Tibial artery (tissue), 4 donors: ENCODE measurements around the gene PCDH12.

Source experiments
- DNase-seq, 2 donors: peaks; one replicate each; pipeline ENCODE4 v3.0.0-alpha.2; 2019
- H3K27ac ChIP-seq, 2 donors: fragments of 200-600 bp; sonication (generic) in 1 of 2; 1 replicate in 1 of 2; 2 replicates in 1 of 2; pipeline ENCODE4 v1.5.1; 2018 to 2019; ENCODE audit warnings: mild to moderate bottlenecking in 1 of 2
- H3K27me3 ChIP-seq, 2 donors: fragments of 200-600 bp; sonication (generic) in 1 of 2; one replicate each; pipeline versions ENCODE4 v1.5.1 to v1.6.0; 2016 to 2019
- H3K36me3 ChIP-seq, 3 donors: fragments of 200-600 bp; sonication (generic) in 2 of 3; one replicate each; pipeline ENCODE4 v1.5.1; 2016 to 2019; ENCODE audit warnings: mild to moderate bottlenecking in 2 of 3
- H3K4me1 ChIP-seq, 4 donors: fragments of 200-600 bp; sonication (generic) in 2 of 4; 1 replicate in 3 of 4; 2 replicates in 1 of 4; pipeline ENCODE4 v1.5.1; 2016 to 2019
- H3K4me3 ChIP-seq, 2 donors: fragments of 200-600 bp; sonication (generic) in 1 of 2; 1 replicate in 1 of 2; 2 replicates in 1 of 2; pipeline ENCODE4 v1.5.1; 2018 to 2019; ENCODE audit warnings: mild to moderate bottlenecking in 2 of 2
- H3K9me3 ChIP-seq, 3 donors: fragments of 200-600 bp; sonication (generic) in 1 of 3; one replicate each; pipeline ENCODE4 v1.5.1; 2016 to 2019
- intact Hi-C: fragments of 100-400 bp; cut with DNase I; formaldehyde crosslinking; loops from one replicate; pipeline ENCODE4 v1.15.0; 2023; ENCODE audit warnings: low total_unique reads
- TF ChIP-seq, protein P1 (sequence below), 2 experiments: fragments of 200-600 bp in 1 of 2; fragments of 450-650 bp in 1 of 2; IDR thresholded peaks; one replicate each; pipeline ENCODE4 v1.5.1; 2017 to 2019; ENCODE audit warnings: antibody characterized with exemption in 2 of 2, mild to moderate bottlenecking in 1 of 2, moderate library complexity in 1 of 2

PCDH12 gene

DNA sequence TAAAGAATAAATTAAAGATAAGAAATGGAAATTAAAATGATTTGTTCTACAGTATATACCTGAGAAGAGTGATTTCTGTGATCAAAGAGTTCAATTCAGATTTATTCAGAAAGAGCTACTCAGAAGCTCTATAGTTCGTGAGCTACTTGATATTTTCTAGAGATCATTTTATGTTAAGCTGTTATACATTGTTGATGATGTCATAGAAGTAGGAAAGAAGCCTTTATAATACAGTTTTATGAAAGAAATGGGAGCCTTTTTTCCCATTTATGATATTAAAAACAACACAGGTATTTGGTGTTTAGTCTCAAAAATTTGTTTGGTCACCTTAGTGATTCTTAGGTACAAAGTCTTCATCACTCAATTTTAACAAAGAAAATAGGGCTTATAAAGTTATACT, 31.7 kb upstream of the PCDH12 start:
- Histone ChIP-seq H3K27ac (no peak overlapping the region), H3K4me1 (peaks cover 0 to 5% (median 0%) of the 10 kb centered on the region in 4 donors), H3K9me3 (no peaks in the 10 kb centered on the region), H3K27me3 (no peaks in the 10 kb centered on the region), H3K36me3 (peaks cover 47 to 68% (median 58%) of the 10 kb centered on the region in 3 donors), H3K4me3 (no peak overlapping the region)
- no peak for DNase-seq
- intact Hi-C loops: loop anchor here (5.0 kb wide), 1 partner anchor 153 kb away; no protein-coding TSS in a partner anchor
- TF ChIP-seq, protein P1, sequence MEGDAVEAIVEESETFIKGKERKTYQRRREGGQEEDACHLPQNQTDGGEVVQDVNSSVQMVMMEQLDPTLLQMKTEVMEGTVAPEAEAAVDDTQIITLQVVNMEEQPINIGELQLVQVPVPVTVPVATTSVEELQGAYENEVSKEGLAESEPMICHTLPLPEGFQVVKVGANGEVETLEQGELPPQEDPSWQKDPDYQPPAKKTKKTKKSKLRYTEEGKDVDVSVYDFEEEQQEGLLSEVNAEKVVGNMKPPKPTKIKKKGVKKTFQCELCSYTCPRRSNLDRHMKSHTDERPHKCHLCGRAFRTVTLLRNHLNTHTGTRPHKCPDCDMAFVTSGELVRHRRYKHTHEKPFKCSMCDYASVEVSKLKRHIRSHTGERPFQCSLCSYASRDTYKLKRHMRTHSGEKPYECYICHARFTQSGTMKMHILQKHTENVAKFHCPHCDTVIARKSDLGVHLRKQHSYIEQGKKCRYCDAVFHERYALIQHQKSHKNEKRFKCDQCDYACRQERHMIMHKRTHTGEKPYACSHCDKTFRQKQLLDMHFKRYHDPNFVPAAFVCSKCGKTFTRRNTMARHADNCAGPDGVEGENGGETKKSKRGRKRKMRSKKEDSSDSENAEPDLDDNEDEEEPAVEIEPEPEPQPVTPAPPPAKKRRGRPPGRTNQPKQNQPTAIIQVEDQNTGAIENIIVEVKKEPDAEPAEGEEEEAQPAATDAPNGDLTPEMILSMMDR (IDR thresholded peaks at IDR 0.05): no peak

DNA sequence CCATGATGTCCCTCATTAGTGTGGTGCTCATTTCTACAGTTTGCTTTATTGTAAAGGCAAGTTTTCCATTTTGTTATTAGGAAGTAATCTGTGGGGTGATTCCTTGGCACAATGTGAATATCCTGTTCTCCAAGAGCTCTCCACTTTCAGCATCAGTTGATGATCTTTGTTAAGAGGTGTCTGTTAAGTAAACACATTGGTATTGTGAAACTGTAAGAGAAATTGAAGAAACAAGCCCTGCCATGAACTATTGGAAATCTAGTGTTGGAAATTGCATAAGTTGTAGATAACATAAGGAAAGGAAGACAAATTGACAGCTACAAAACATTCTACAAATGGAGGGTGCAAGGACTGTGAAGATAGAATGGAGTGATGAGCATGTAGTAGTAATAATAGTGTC, 28.1 kb upstream of the PCDH12 start:
- no peaks in the 10 kb centered on the region for H3K9me3 ChIP-seq
- H3K4me3 ChIP-seq: no peak overlapping the region
- TF ChIP-seq, protein P1 (IDR thresholded peaks at IDR 0.05): no peak
- no peak for DNase-seq
- H3K27me3 ChIP-seq: no peaks in the 10 kb centered on the region
- H3K4me1 ChIP-seq: no peaks in the 10 kb centered on the region
- intact Hi-C loops: no loop called here
- peaks cover 72 to 80% (median 77%) of the 10 kb centered on the region in 3 donors for H3K36me3 ChIP-seq
- no peak overlapping the region for H3K27ac ChIP-seq

DNA sequence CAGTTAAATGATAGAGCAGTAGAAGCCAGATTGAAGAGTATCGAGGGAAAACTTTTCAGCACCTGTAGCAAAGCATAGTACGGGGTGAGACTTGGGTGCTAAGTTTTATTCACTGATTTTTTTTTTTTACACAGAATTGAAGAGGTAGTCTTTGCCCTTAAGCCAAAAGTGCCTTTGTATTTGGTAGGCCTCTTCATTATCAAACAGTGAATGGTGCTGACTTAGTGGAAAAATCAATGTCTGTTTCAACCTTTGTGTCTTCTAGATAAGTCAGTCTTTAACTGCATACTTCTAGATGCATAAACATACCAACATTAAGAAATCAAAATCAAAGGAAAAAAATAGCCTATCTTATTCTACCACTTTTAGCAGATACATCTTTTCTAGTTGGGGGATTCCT, 24.6 kb upstream of the PCDH12 start:
- TF ChIP-seq, protein P1 (IDR thresholded peaks at IDR 0.05): no peak
- peaks cover 87 to 100% (median 90%) of the 10 kb centered on the region in 3 donors for H3K36me3 ChIP-seq
- no peak overlapping the region for H3K27ac ChIP-seq

DNA sequence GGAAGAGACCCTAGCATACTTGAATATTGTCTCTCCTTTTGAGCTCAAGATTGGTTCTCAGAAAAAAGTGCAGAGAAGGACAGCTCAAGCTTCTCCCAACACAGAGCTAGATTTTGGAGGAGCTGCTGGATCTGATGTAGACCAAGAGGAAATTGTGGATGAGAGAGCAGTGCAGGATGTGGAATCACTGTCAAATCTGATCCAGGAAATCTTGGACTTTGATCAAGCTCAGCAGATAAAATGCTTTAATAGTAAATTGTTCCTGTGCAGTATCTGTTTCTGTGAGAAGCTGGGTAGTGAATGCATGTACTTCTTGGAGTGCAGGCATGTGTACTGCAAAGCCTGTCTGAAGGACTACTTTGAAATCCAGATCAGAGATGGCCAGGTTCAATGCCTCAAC, 20.4 kb upstream of the PCDH12 start:
- Histone ChIP-seq H3K9me3 (no peaks in the 10 kb centered on the region), H3K36me3 (peaks cover 80 to 87% (median 81%) of the 10 kb centered on the region in 3 donors), H3K27ac (no peak overlapping the region), H3K4me1 (peaks cover 0 to 12% (median 0%) of the 10 kb centered on the region in 4 donors), H3K27me3 (no peaks in the 10 kb centered on the region), H3K4me3 (no peak overlapping the region)
- intact Hi-C loops: no loop called here
- TF ChIP-seq, protein P1 (IDR thresholded peaks at IDR 0.05): no peak
- no peak for DNase-seq

More for the DNA sequence above, 24.6 kb upstream of the PCDH12 start:
- intact Hi-C loops: no loop called here
- H3K9me3 ChIP-seq: no peaks in the 10 kb centered on the region
- H3K4me1 ChIP-seq: peaks cover 0 to 2% (median 0%) of the 10 kb centered on the region in 4 donors
- H3K4me3 ChIP-seq: no peak overlapping the region
- no peaks in the 10 kb centered on the region for H3K27me3 ChIP-seq
- DNase-seq: no peak

DNA sequence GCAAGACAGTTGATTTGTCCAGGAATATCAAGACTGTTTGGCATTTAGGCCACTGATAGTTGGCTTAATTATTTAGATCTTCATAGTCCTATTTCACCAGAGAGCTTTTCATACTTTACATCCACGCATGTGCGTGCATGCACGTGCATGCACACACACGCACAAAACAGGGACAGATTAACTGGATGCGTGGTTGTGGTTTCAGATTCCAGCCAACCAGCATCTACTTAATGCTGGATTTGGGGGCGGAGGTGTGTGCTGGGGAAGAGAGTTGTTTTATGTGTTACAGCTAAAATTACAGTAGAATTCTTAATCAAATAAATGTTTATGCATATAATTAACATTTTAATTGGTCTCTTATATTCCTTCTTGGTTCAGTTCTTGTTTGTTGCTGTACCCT, 18.2 kb upstream of the PCDH12 start:
- no peak for DNase-seq
- intact Hi-C loops: no loop called here
- Histone ChIP-seq H3K4me1 (peaks cover 0 to 22% (median 2%) of the 10 kb centered on the region in 4 donors), H3K36me3 (peaks cover 64 to 80% (median 71%) of the 10 kb centered on the region in 3 donors), H3K27ac (no peak overlapping the region), H3K4me3 (no peak overlapping the region), H3K27me3 (no peaks in the 10 kb centered on the region), H3K9me3 (no peaks in the 10 kb centered on the region)
- TF ChIP-seq, protein P1 (IDR thresholded peaks at IDR 0.05): no peak
